NCI-H2029 treated with DMSO at 0.1 percent for 48 hours (cell line): ENCODE results near the gene TMEM273.

Source experiments
- DNase-seq: peaks from one replicate; lab custom pipeline; 2025; lab: John Stamatoyannopoulos, UW

TMEM273 gene

GRCh38 chr10:49139028-49139845, 49.0 kb downstream of the TMEM273 start:
- DNase-seq: no peak

- no peak for DNase-seq
Measured at GRCh38 chr10:49138361-49138891, 49.8 kb downstream of the TMEM273 start.

DNA sequence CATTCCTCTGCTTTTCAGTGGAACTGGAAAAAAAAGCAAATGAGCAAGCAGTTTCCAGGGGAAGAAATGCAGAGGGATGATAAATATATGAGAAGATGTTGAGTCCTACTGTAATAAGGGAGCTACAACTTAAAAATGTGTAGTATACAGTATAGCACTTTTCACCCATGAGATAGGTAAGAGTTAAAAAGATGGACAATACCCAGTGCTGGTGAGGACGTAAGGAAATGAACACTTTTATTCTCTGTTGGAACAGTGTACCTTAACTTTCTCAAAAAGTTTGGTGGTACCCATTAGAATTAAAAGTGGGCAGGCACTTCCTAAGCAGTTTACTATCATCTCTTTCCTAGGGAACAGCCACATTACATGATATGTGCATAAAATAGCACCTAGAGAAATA, 51.7 kb downstream of the TMEM273 start:
- DNase-seq: no peak

DNA sequence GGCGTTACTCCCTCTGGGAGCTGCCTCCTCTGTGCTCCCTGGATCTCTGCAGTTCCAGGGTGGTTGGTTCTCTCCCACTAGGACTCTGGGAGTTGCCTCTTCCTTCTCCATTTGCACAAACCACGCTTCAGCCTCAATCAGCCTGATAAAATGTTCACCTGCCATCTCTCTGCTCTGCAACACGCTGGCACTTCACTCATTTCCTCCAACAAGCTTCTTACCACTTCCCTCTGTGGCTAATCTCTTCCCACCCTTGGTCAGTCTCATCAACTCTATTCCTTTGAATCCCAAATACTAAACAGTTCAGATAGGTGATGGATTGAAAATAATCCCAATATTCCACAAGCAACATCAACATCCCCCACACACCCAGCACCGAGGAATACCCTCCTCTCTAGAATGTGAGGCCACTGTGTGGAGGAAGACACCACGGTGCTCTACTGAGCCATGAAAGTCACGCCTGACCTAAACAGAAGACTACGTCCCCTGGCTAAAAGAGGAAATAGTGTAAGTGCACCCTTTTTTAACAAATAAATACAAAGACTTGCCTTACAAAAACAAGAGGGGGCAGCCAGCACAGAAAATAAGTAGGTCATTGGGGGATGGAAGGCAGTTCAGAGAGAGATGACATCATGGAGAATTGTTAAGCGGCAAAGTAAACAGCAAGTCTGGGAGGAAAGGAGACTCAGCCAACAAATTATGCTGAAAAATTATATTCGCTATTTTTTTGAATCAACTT, 52.4 kb downstream of the TMEM273 start:
- DNase-seq: no peak

DNA sequence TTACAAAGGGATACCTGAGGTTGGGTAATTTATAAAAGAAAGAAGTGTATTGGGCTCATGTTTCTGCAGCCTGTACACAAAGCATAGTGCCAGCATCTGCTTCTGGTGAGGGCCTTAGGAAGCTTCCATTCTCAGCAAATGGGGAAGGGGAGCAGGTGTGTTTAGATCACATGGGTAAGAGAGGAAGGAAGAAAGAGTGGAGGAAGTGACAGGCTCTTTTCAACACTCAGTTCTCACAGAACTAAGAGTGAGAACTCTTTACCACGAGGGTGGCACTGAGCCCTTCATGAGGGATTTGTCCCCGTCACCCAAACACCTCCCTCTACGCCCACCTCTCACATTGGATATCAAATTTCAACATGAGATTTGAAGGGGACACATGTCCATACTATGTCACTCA, 53.9 kb downstream of the TMEM273 start:
- DNase-seq: no peak

GRCh38 chr10:49133706-49134248, 54.4 kb downstream of the TMEM273 start, which contains the start of gene FAM170B:
TSS of gene FAM170B (minus strand) at chr10:49134021. CDS start at chr10:49133918, 103 bp downstream.
- DNase-seq: no peak

DNA sequence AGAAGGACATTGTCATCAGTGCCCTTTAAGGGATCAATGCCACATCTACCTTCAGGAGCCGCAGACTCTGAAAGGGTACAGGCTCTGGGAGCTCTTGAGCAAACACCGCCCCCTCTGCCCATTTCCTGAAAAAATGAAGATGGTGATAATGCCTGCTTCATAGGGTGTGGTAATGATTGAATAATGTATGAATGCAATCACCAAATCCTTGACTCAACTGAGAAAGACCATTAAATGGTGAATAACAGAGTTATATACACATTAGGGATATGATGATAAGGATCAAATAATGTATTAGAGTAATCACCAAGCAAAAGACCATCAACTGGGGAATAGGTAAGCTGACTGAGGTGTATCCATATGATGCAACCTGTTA, 55.8 kb downstream of the TMEM273 start:
- no peak for DNase-seq

DNA sequence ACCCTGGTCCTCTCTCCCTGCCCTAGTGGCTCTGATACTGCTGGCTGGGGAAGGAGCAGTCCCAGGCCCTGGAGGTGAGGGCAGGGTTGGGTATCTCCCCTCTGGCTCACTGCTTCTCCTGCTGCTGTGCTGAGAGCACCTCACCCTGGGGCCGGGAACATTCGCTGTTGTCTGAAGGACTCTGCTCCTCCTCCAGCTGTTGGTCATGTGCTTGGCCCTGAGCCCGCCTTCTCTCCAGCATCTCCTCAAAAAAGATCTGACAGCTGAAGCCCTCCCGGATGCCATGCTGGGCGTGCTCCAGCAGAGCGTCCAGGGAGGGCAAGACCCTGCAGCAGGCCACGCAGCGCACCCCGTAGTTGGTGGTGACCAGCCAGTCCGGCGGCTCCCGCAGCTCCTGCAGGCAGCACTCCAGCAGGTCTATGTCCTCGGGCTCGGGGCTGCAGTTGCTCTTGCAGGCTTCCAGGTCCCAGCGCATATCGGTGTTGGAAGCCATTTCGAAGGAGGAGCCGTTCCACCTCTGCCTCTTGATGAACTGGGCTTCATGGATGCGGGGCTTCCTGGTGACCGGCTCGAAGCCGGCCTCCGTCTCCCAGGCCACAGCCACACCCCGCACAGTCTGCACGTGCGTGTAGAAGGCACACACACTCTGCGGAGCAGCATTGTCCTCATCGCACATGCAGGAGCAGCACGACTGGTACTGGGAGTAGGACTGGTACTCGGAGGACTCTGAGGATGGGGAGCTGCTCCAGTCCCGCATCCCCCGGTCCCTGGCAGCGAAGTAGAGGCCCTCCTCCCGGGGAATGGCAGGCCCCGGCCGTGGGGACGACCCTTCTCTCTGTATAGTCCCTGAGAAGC, 56.5 kb downstream of the TMEM273 start:
- DNase-seq: no peak

DNA sequence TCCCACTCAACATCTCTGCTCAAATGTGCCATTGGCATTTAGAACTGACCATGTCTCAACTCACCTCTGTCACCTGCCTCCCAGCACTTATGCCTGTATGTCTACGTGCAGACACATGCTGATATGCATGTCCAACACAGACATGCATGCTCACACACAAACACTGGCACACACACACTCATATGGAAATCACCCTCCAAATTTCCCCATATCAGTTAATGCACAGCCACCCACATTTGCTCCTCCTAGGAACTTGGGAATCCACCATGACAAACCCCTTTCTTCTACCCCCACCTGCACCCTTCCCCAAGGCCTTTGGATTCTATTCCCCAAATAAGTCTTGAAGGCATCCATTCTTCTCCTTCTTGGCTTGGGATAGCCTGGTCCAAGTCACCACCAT, 58.8 kb downstream of the TMEM273 start:
- DNase-seq: no peak

DNA sequence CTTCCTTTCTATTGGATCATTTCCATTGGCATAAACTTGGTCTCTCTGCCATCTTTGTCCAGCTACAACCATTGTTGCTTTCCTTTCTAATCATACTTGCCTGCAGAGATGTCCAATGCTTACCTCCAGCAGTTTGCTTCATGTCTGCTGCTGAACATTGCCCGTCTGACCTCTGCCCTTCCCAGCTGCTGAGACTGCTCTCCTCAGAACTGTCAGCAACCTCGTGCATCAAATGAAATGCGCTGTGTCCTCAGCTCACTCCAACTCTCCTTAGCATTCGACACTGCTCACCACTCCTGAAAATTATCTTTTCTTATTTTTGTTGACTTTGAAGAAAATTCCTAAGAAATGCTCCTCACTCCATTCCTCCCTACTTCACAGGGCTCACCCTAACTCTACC, 59.3 kb downstream of the TMEM273 start:
- no peak for DNase-seq

DNA sequence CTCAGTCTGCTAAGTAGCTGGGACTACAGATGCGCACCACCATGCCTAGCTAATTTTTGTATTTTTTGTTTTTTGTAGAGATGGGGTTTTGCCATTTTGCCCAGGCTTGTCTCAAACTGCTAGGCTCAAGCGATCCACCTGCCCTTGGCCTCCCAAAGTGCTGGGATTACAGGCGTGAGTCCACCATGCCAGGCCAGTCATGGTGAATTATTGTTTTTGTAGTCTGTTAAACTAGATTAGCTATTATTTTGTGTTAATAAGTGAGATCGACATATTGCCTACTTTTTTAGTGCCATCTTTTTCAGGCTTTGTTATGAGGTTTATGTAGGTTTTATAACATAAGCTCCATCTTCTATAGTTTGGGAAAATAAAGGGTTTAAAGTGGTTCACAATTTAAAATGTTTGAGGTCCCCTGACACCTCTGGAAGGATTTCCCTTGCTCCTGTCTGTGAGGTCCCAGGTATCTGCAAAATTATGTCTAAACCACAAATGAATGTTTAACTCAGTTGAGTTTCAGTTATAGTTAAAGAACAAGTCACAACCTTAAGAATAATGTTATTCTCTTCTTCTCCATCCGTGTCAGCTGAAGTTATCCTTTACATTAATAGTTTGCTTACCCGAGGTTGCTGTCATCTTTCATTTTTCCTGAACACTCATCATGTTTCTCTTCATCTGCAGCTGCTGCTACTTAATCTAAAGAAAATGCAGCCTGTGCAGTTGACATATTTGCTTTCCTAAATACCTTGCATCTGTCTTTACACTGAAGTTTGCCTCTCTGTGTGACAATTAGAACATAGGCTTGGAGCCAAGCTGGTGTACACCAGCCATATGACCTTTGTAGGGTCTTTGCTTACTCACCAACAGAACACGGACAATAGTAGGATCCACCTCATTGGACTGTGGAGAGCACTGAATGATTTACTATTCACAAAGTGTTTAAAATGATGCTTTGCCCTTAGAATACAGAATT, 63.9 kb downstream of the TMEM273 start:
- no peak for DNase-seq

- no peak for DNase-seq
Measured at GRCh38 chr10:49120911-49121310, 67.3 kb downstream of the TMEM273 start.

GRCh38 chr10:49119746-49120145, 68.4 kb downstream of the TMEM273 start:
- DNase-seq: no peak

DNA sequence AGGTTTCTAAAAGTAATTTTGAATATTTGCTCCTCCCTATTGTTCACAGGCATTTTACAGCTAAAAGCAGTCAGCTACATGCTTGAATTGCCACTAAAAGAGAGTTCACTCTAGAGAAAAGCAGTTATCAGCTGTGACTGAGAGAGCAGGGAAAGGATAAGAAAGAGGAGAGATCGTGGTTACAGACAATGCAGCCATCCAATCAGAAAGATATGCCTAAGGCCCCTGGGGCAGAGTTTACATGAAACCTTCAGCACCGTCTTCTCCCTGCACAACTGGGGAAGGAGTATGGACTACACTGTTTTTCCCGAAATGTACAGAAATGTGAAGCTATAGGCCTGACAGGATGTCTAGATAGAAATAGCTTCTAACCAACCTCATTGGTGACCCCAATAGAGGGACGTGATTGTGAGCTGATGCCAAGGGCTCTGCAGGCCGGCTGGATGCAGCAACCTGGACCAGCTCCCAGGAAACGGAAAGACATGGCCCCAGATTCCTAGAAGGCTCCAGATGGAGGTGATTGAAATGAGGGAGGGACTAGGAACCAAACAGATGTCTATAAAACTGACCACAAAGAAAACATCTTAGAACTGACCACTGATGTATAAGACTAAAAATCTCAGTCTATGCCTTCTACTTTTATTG, 69.6 kb downstream of the TMEM273 start:
- DNase-seq: no peak

DNA sequence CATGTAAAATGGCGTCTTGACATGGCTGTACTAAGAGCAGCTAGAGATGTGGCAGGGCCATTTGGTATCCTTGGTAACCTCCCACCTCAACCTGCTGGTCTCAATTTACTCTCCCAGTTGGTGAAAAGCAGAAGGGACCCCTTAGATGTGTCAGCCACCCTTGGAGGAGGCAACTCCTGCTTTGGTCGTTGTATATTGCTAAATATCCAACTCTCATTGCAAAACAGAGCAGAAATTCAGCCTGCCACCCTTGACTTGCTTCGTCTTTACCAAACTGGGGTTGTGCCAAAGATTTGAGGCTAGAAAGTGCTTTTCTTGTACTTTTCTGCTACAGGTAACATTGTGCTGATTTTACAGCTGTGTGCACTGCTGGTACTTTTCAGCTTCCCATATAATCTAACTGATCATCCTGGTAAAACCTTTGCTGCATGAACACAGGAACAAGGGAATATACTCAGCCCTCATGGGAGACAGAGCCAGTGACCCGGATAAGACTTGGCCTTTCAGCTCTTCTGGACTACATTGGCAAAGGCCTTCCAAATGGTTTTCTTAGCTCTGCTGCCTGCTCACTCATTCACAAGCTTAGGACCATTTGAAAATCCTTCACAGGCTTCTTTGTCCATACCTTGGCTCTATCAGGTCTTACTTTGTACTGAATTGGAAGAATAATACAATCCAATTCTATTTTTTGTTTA, 70.7 kb downstream of the TMEM273 start:
- no peak for DNase-seq

GRCh38 chr10:49116509-49117375, 71.4 kb downstream of the TMEM273 start:
- DNase-seq: no peak

GRCh38 chr10:49115796-49116508, 72.2 kb downstream of the TMEM273 start:
- DNase-seq: no peak
